Measurements from ENCODE around the gene SOS1.
A peak's percentile ranks its signal among the peaks of the same experiment; 100 is the strongest.
"Not testable (repeated sequence)": the region's sequence is repeated elsewhere in the genome, so short reads cannot be mapped to it uniquely, and the experiment has no call there.

SOS1 gene

DNA sequence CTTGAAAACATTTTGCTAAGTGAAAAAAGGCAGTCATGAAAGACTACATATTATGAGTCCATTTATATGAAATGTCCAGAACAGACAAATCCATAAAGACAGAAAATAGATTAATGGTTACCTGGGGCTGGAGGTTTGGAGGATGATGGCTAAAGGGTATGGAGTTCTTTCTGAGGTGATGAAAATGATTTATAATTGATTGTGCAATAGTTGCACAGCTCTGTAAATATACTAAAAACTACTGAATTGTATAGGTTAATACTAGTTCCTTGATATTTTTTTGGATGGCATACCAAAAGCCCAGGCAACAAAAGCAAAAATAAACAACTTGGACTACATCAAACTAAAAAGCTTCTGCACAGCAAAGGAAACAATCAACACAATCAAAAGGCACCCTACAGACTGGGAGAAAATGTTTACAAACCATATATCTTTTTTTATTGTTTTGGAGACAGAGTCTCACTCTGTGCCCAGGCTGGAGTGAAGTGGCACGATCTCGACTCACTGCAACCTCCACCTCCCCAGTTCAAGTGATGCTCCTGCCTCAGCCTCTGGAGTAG lies 21.5 kb downstream of the SOS1 start:
- DNase-seq: no peak

DNA sequence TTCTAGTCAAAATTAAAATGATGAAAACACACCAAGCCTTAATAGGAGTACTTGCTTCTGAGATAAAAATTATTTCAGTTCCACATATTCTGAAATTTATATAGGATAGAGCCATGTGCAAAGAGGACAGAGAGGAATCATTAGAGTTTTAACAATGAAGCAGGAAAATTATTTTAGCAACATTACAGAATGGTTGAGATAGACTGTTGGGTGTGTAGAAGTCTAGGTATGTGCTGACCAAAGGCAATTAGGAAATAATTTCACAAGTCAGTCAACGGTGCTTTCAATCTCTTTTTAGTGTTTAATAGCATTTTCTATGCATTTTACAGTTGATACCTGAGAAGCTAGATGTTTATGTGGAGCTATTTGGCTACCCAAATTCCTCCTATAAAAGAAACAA lies 25.2 kb downstream of the SOS1 start:
- no peak for DNase-seq

DNA sequence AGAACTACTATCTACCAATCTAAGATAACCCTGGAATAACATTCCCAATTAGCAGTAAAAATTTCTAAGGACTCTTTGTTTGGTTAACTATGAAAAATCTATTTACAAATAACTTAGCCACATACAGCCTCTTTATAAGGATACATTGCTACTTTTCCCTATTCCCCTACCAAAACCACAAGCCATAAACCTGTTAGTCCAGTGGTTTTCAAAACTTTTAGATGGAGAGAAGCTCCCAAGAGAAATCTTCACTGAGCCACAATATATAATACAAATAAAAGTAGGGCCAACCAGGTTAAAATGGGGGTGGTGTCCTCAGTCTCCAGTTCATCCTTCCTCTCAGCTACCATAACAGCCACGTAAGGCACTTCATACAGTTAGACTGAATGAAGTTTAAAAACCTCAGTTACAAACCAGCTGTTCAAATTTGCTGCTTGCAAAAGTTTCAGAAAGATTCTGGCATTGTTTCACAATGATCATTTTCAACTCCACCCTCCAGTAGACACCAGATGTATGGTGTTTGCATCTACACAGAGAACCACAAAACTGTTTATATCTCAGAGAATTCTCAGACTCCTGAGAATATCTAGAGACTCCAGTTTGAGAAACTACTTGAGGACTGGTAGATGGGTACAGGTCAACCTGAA lies 26.0 kb downstream of the SOS1 start:
- peak; percentile 50 for DNase-seq

DNA sequence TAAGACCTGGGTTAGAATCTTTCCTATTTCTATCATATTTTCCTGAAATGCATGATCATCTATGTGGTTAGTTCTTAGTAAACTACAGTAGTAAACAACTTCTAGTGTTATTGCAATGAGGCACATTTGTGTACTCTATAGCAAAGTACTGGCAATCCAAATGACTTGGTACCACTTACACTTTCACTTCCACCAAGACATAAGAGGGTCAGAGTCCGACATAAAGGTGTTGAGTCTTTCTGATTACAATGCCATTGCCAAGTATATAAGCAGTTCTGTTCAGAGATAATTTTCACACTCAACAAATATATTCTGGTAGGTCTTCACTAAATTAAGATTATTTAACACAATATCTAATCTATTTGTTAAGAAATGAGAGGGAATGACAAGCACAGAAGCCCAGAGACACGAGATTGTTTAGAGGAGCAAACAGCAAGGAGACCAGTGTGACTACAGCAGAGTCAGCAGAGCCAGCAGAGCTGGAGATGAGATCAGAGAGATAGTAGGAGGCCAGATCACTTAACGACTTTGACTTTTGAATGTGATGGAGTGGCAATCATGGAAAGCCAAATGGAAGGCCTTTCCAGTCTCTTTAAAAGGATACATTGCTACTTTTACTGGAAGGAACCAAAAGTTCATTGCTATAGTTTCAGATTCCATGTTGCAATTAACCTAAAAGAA lies 27.5 kb downstream of the SOS1 start:
- no peak for DNase-seq

DNA sequence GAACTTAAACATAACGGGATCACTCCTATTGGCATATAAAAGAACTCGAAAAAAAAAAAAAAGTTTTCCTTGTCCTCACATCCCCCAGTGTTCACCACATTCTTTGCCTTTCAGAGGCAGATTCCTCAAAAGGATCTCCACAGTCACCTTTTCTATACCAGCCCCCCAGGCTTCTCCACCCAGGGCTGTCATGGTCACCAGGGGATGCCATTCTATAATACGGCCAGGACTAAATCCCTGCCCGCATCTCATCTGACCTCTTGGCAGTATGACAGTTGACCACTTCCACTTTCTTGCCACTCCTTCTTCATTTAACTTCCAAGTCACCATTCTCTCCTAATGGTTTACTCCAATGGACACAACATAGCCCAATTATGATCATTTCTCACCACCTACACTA lies 29.3 kb downstream of the SOS1 start:
- DNase-seq: no peak

GRCh38 chr2:39091063-39091462 lies 29.8 kb downstream of the SOS1 start:
- no peak for DNase-seq

- no peak for DNase-seq
These were observed 40.7 kb downstream of the SOS1 start for GRCh38 chr2:39080152-39080551.

DNA sequence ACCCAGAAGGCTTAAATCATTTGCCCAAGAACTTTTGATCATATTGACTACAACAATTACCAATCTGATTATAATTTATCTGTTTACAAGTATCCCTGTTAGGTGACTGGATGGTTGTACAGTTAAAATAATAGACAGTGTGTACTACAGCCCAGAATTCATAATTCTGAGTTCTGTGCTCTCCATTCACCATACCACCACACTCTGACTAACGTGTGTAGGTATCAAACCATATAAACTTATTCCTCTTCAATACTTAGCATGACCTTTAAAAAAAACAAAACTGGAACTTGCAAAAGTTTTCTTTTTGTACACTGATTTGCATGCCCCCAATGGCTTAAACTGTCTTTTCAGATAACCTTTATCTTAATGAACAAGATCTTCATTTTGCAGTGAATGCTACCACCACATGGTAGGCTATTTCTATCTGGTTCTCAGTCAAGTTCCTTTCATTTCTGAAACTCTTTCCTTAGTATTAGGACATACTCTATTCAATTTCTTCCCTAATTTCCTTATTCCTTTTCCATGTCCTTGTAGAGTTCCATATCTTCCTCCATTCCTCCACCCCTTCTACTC lies 50.9 kb downstream of the SOS1 start:
- no peak for DNase-seq

- DNase-seq: no peak
These were observed 51.7 kb downstream of the SOS1 start for GRCh38 chr2:39069136-39069515.

GRCh38 chr2:39068299-39069135 lies 52.3 kb downstream of the SOS1 start:
- DNase-seq: no peak

DNA sequence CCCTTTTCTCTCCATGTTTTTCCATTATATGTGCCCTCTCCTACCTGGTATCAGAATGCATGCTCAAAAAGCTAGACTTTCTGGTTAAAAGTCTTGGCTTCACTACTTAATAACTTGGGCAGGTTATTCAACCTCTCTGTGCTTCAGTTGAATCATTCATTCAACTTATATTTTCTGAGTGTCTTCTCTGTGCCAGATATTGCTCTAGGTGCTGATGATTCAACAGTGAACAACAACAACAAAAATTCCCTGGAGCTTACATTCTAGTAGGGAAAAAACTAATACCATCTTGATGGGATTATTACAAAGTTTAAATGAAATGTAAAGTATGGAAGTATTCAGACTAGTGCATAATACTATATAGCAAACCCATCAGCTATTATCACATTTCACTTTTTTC lies 55.2 kb downstream of the SOS1 start:
- DNase-seq: no peak

GRCh38 chr2:39062320-39062719 lies 58.5 kb downstream of the SOS1 start:
- no peak for DNase-seq

DNA sequence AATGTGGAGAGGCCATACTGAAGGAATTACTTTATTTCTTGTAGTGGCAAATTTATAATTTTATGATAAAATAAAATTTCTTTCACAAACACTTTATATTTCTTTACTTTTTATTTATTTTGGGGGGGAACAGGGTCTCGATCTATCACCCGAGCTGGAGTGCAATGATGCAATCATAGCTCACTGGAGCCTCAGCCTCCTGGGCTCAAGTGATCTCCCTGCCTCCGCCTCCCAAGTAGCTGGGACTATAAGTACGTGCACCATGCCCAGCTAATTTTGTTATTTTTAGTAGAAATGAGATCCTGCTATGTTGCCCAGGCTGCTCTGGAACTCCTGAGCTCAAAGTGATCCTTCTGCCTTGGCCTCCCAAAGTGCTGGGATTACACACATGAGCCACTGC lies 59.6 kb downstream of the SOS1 start:
- DNase-seq: no peak

DNA sequence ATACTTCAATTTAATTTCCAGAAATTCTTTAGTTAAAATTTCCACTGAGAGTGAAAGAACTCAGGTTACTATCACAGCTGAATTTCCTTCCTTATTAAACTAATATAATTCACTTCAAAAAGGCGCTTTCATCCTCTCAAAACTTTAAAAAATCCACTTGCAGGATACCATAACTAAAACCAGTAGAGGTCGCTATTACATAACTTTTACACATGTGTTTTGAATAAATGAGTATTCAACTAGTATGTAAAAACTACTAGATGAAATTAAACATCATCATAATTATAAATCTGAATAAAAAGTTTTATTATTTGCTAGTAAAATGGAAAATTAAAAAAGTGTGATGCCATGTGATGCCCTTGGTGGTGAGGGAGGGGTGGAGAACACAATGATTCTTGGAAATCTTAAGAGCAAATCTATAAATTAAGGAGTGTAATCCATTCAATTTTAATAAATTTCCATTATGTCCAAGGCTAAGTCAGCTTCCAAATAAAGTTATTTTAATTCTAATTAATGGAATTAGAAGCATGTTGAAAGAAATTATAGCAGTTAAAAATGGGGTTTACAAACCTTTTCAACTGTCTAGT lies 61.4 kb downstream of the SOS1 start:
- DNase-seq: peak; percentile 50

DNA sequence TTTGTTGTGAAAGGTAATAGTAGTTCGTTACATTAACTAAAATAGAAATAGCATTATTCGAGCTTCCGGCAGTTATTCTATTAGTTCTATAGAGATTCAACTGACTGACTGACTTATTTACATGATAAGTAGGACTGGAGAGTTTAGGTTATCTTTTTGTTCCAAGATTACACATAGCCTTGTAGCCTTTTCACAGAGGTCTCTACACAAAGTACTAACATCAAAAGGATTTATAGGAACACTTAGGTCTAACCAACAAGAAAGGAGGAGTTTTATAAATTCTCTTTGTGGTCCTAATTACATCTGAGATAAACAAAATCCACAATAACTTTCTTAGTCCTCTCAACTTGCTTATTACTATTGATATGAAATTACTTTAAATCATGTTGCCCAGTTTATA lies 62.8 kb downstream of the SOS1 start:
- DNase-seq: no peak

GRCh38 chr2:39052665-39053064 lies 68.2 kb downstream of the SOS1 start:
- not testable (repeated sequence) for DNase-seq

- peak; percentile 6 for DNase-seq
These were observed 70.7 kb downstream of the SOS1 start for GRCh38 chr2:39050109-39050508.

- DNase-seq: no peak
These were observed 81.8 kb downstream of the SOS1 start for GRCh38 chr2:39039072-39039471.

- peak; percentile 40 for DNase-seq
These were observed 86.9 kb downstream of the SOS1 start for GRCh38 chr2:39033980-39034379.

DNA sequence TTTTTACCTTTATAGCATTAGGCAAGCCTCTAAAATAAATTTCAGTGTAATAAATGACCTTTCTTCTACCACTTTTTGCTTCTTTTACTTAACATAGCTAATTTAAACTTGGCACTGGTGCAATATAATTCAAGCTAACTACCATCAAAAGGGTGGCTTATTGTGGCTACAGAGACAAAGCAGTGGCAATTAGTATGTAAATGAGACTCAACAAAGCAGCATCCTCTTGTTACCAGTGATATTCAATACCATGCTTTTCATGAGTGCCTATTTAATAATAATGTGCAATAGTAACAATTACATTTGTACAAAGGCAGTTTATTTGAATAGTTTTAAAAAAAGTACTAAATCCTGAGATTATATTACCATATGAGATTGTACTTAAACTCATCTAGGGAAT lies 93.4 kb downstream of the SOS1 start:
- DNase-seq: no peak

DNA sequence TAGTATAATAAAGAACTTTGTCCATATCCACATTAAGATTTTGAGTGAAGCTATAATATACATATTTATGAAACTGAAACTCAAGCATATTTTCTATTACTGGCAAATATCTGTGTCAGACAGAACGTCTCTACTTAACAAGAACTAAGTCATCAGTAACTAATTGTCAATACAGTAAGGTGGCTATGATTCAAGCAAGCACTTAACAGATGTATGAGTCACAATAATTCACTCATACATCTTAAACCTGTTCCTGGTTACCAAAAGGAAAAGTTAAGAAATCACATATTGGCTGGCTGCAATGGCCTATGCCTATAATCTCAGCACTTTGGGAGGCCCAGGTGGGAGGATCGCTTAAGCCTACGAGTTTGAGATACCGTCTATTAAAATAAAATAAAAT lies 96.0 kb downstream of the SOS1 start:
- peak; percentile 22 for DNase-seq

DNA sequence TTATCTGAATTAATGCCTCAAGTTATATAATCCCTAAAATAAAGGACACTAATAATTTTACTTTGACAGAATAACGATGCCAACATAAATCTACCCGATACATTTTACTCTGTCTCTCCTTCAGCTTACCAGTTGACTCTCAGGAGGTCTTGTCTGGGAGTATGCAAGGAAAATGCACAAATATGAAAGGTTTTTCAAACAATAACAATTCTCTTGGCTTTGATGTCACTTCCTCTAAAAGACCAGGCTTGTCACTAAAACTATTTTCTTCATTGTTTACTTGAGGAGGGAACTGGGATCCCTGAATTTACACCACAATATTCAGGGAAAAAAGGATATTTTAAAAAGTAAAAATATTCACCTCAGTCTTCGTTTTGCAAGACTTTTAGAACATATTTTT lies 97.2 kb downstream of the SOS1 start:
- DNase-seq: no peak

GRCh38 chr2:39022642-39023235 lies 98.1 kb downstream of the SOS1 start:
- DNase-seq: no peak
